OCI-LY1 (cell line): ENCODE results near the gene RASL12.

ENCODE experiments used
- H2AFZ ChIP-seq: fragments of 200-600 bp; sonication (generic), shearing (Covaris generic); 2 replicates; pipeline ENCODE4 v1.6.0; 2014; ENCODE audit warnings: antibody characterized with exemption, mild to moderate bottlenecking, low read length
- H3F3A ChIP-seq: fragments of 200-600 bp; sonication (generic), shearing (Covaris generic); 2 replicates; pipeline ENCODE4 v1.6.0; 2014; ENCODE audit warnings: mild to moderate bottlenecking, antibody characterized with exemption, low read length, moderate library complexity; ENCODE audit not compliant: insufficient read depth
- H3K27ac ChIP-seq: fragments of 200-600 bp; sonication (generic); 2 replicates; pipeline ENCODE4 v1.5.1; 2014; ENCODE audit warnings: low read length, mixed run types, mild to moderate bottlenecking, low read depth; ENCODE audit not compliant: poor library complexity, severe bottlenecking
- H3K27me3 ChIP-seq: fragments of 200-600 bp; sonication (generic); 2 replicates; pipeline ENCODE4 v1.6.0; 2014; ENCODE audit warnings: antibody characterized with exemption, mild to moderate bottlenecking, low read length, moderate library complexity; ENCODE audit not compliant: insufficient read depth
- H3K36me3 ChIP-seq: fragments of 200-600 bp; sonication (generic); 2 replicates; pipeline ENCODE4 v1.6.1; 2014; ENCODE audit warnings: mild to moderate bottlenecking, antibody characterized with exemption, low read length, moderate library complexity, mixed read lengths; ENCODE audit not compliant: insufficient read depth
- H3K4me1 ChIP-seq: fragments of 200-600 bp; sonication (generic); 2 replicates; pipeline ENCODE4 v1.5.1; 2014; ENCODE audit warnings: mild to moderate bottlenecking, low read length, moderate library complexity; ENCODE audit not compliant: insufficient read depth, severe bottlenecking
- H3K4me2 ChIP-seq: fragments of 200-600 bp; sonication (generic), shearing (Covaris generic); 2 replicates; pipeline ENCODE4 v1.6.1; 2014; ENCODE audit warnings: low read length
- H3K4me3 ChIP-seq: fragments of 200-600 bp; sonication (generic); 2 replicates; pipeline ENCODE4 v1.5.1; 2014; ENCODE audit warnings: low read length, low read depth, mild to moderate bottlenecking, mixed read lengths; ENCODE audit not compliant: poor library complexity, severe bottlenecking
- H3K79me2 ChIP-seq: fragments of 200-600 bp; shearing (Covaris generic); 2 replicates; pipeline ENCODE4 v1.6.1; 2016; ENCODE audit warnings: mixed run types, low read length, mixed read lengths; ENCODE audit not compliant: insufficient read depth
- H3K9ac ChIP-seq: fragments of 200-600 bp; sonication (generic), shearing (Covaris generic); 2 replicates; pipeline ENCODE4 v1.6.1; 2014; ENCODE audit warnings: mild to moderate bottlenecking, low read length, mixed read lengths
- H3K9me2 ChIP-seq: fragments of 200-600 bp; sonication (generic), shearing (Covaris generic); 2 replicates; pipeline ENCODE4 v1.6.1; 2014; ENCODE audit warnings: low read depth, mild to moderate bottlenecking, low read length, mixed read lengths
- H3K9me3 ChIP-seq: fragments of 200-600 bp; shearing (Covaris generic); 2 replicates; pipeline ENCODE4 v1.6.1; 2014; ENCODE audit warnings: low read length, mixed read lengths
- H4K20me1 ChIP-seq: fragments of 200-600 bp; sonication (generic), shearing (Covaris generic); 2 replicates; pipeline ENCODE4 v1.6.0; 2016; ENCODE audit warnings: mild to moderate bottlenecking, low read length; ENCODE audit not compliant: insufficient read depth
- CTCF ChIP-seq: fragments of 200-600 bp; sonication (generic), shearing (Covaris generic); IDR thresholded peaks from 2 replicates; pipeline ENCODE4 v1.5.1; 2017; ENCODE audit warnings: mild to moderate bottlenecking, antibody characterized with exemption, low read length, moderate library complexity, mixed read lengths
- EZH2 ChIP-seq: fragments of 200-600 bp; sonication (generic), shearing (Covaris generic); IDR thresholded peaks from 2 replicates; pipeline ENCODE4 v1.8.0; 2017; ENCODE audit warnings: borderline replicate concordance, mixed run types, mild to moderate bottlenecking, antibody characterized with exemption, low read length, moderate library complexity, mixed read lengths

RASL12 gene

DNA sequence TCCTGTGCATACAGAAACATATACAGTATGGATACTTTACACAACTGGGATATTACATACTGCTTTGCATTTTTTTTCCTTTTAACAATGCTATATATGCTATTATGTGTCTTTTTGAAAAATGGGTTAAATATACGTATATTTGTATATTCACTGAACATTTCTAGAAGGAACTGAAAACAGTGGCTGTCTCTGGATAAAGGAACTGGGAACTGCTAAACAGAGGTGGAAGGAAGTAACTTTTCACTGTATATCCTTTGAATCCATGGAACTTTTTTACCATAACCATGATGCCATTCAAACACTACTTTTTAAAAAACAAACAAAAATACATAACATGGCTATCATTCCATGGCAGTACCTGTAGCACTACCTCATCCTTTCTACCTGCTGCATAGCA lies 40.2 kb downstream of the RASL12 start:
- Histone ChIP-seq H3F3A (no peaks in the 10 kb centered on the region; the same call in 1 of the 2 replicates), H3K4me3 (peak overlapping the region; percentile 88), H3K79me2 (peaks cover 5% of the 10 kb centered on the region), H4K20me1 (no peaks in the 10 kb centered on the region), H3K9me3 (no peaks in the 10 kb centered on the region), H3K36me3 (peaks cover 28% of the 10 kb centered on the region), H3K4me2 (peak overlapping the region; percentile 93), H3K9ac (no peak overlapping the region; the same call in 1 of the 2 replicates), H3K9me2 (no peaks in the 10 kb centered on the region), H3K27me3 (no peaks in the 10 kb centered on the region), H3K27ac (no peak overlapping the region), H2AFZ (no peak overlapping the region), H3K4me1 (peaks cover 12% of the 10 kb centered on the region)
- no peak for TF ChIP-seq EZH2
- TF ChIP-seq CTCF, result no peak

DNA sequence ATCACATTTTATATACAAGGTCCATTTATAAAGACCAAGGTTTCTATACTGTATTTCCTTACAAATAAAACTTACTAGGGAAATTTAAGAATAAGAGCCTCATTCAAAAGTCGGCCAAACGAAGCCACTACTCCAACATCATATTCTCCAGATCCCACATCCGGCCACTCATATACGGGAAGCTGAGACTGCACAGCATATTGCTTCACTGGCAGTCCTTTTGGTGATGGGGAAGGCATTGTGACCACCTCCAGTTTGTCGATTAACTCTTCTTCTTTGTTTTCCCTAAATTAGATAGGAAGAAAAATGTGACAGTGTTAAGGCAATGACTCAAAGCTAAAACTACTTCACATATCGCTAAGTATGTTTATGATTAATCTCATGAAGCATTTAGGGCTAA lies 41.0 kb downstream of the RASL12 start:
- Histone ChIP-seq H3F3A (no peaks in the 10 kb centered on the region; the same call in 1 of the 2 replicates), H3K9me2 (no peaks in the 10 kb centered on the region), H3K79me2 (peaks cover 5% of the 10 kb centered on the region), H3K4me1 (peaks cover 12% of the 10 kb centered on the region), H3K4me3 (no peak overlapping the region), H3K27me3 (no peaks in the 10 kb centered on the region), H3K9ac (no peak overlapping the region), H4K20me1 (no peaks in the 10 kb centered on the region), H3K27ac (no peak overlapping the region), H3K36me3 (peaks cover 28% of the 10 kb centered on the region), H2AFZ (no peak overlapping the region), H3K9me3 (no peaks in the 10 kb centered on the region), H3K4me2 (no peak overlapping the region)
- TF ChIP-seq CTCF (no peak), EZH2 (no peak)

DNA sequence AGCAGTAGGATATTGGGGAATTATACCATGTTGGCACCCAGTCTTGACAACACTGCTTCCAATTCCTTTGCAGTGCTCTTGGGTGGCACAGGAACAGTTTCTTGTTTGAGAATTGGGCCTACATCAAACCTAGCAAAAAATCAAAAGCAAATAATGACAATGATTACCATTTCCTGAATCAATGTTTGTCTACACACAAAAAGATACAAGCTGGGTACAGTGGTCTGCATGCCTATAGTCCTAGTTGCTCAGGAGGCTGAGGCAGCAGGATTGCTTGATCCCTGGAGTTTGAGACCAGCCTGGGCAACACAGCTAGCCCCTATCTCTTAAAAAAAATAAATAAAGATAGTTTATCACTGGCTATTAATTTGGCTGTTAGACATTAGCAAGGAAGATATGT lies 46.3 kb downstream of the RASL12 start:
- Histone ChIP-seq H3K9ac (no peak overlapping the region), H2AFZ (no peak overlapping the region), H3K4me2 (no peak overlapping the region), H3K9me3 (no peaks in the 10 kb centered on the region), H3K9me2 (no peaks in the 10 kb centered on the region), H3F3A (no peaks in the 10 kb centered on the region; the same call in 1 of the 2 replicates), H4K20me1 (no peaks in the 10 kb centered on the region), H3K27ac (no peak overlapping the region), H3K4me3 (no peak overlapping the region), H3K36me3 (peaks cover 61% of the 10 kb centered on the region), H3K79me2 (no peaks in the 10 kb centered on the region), H3K4me1 (no peaks in the 10 kb centered on the region), H3K27me3 (no peaks in the 10 kb centered on the region)
- no peak for TF ChIP-seq CTCF
- no peak for TF ChIP-seq EZH2
